ENCODE results near the gene ZNF426.
A peak's percentile ranks its signal among the peaks of the same experiment; 100 is the strongest.
"Not testable (repeated sequence)": the region's sequence is repeated elsewhere in the genome, so short reads cannot be mapped to it uniquely, and the experiment has no call there.

The ZNF426 gene

GRCh38 chr19:9538183-9539058 is at the start of gene ZNF426:
TSS of gene ZNF426 (minus strand) at chr19:9538645. CDS start at chr19:9536232, 2,413 bp downstream.
- DNase-seq (ENCODE audit: low read depth): peak; percentile 69

- DNase-seq (ENCODE audit: low read depth): peak; percentile 69
Observed at GRCh38 chr19:9586764-9587163, 48.3 kb upstream of the ZNF426 start.

- DNase-seq (ENCODE audit: low read depth): peak; percentile 69
Observed at GRCh38 chr19:9584073-9584833, 45.8 kb upstream of the ZNF426 start, which contains the start of gene ZNF121. TSS of gene ZNF121 (minus strand) at chr19:9584504. CDS start at chr19:9568097, 16,407 bp downstream.

GRCh38 chr19:9582081-9582725 is 43.8 kb upstream of the ZNF426 start:
- DNase-seq (ENCODE audit: low read depth): not testable (repeated sequence)

- no peak for DNase-seq (ENCODE audit: low read depth)
Observed at GRCh38 chr19:9580728-9581127, 42.3 kb upstream of the ZNF426 start.

GRCh38 chr19:9570255-9570654 is 31.8 kb upstream of the ZNF426 start:
- no peak for DNase-seq (ENCODE audit: low read depth)

- no peak for DNase-seq (ENCODE audit: low read depth)
Observed at GRCh38 chr19:9566729-9567128, 28.3 kb upstream of the ZNF426 start.

- no peak for DNase-seq (ENCODE audit: low read depth)
Observed at GRCh38 chr19:9565900-9566705, 27.7 kb upstream of the ZNF426 start.

GRCh38 chr19:9552536-9553274 is 14.3 kb upstream of the ZNF426 start:
- DNase-seq (ENCODE audit: low read depth): no peak

- no peak for DNase-seq (ENCODE audit: low read depth)
Observed at GRCh38 chr19:9547870-9548269, 9.4 kb upstream of the ZNF426 start.

- DNase-seq (ENCODE audit: low read depth): not testable (repeated sequence)
Observed at GRCh38 chr19:9541281-9541680, 2.8 kb upstream of the ZNF426 start.

- not testable (repeated sequence) for DNase-seq (ENCODE audit: low read depth)
Observed at GRCh38 chr19:9539921-9540320, 1.5 kb upstream of the ZNF426 start.

GRCh38 chr19:9539201-9539600 is 756 bp upstream of the ZNF426 start:
- not testable (repeated sequence) for DNase-seq (ENCODE audit: low read depth)

- DNase-seq (ENCODE audit: low read depth): no peak
Observed at GRCh38 chr19:9535934-9536333, 2.5 kb downstream of the ZNF426 start.

GRCh38 chr19:9531933-9532332 is 6.5 kb downstream of the ZNF426 start:
- no peak for DNase-seq (ENCODE audit: low read depth)

GRCh38 chr19:9528757-9529336 is 9.6 kb downstream of the ZNF426 start:
- DNase-seq (ENCODE audit: low read depth): no peak

GRCh38 chr19:9523885-9524474 is 14.5 kb downstream of the ZNF426 start:
- no peak for DNase-seq (ENCODE audit: low read depth)

GRCh38 chr19:9507285-9507684 is 31.2 kb downstream of the ZNF426 start:
- no peak for DNase-seq (ENCODE audit: low read depth)

- no peak for DNase-seq (ENCODE audit: low read depth)
Observed at GRCh38 chr19:9500796-9501195, 37.6 kb downstream of the ZNF426 start.

Data from activated gamma-delta T cell treated with anti-CD3 and anti-CD28 coated beads, Interleukin-2, amount 50 U/mL, for 16 hours (primary cell).